Measurements from ENCODE around the gene ENKD1.

ENKD1 gene

GRCh38 chr16:67713647-67714273 is 47.2 kb upstream of the ENKD1 start:
- H3K4me2 ChIP-seq (ENCODE audit: low read length), result no peak overlapping the region
- no peak overlapping the region for H3K27ac ChIP-seq (ENCODE audit: low read depth, low read length, poor library complexity, severe bottlenecking)
- no peaks in the 10 kb centered on the region for H3K9me3 ChIP-seq (ENCODE audit: low read length)
- no peaks in the 10 kb centered on the region for H3F3A ChIP-seq (ENCODE audit: insufficient read depth, low read length)
- H3K9ac ChIP-seq (ENCODE audit: low read length), result no peak overlapping the region
- H3K4me1 ChIP-seq (ENCODE audit: insufficient read depth, low read length, severe bottlenecking), result peaks cover 35% of the 10 kb centered on the region
- H3K79me2 ChIP-seq (ENCODE audit: insufficient read depth, low read length), result peaks cover 69% of the 10 kb centered on the region
- no peak overlapping the region for H3K4me3 ChIP-seq (ENCODE audit: low read depth, low read length, poor library complexity, severe bottlenecking)
- H3K9me2 ChIP-seq (ENCODE audit: low read depth, low read length), result no peaks in the 10 kb centered on the region
- H3K36me3 ChIP-seq (ENCODE audit: insufficient read depth, low read length), result peaks cover 12% of the 10 kb centered on the region
- H2AFZ ChIP-seq (ENCODE audit: low read length), result no peak overlapping the region
- TF ChIP-seq CTCF (IDR thresholded peaks at IDR 0.05; ENCODE audit: low read length) (no peak), EZH2 (IDR thresholded peaks at IDR 0.05; ENCODE audit: borderline replicate concordance, low read length) (no peak)
- H4K20me1 ChIP-seq (ENCODE audit: insufficient read depth, low read length), result no peaks in the 10 kb centered on the region
- H3K27me3 ChIP-seq (ENCODE audit: insufficient read depth, low read length), result no peaks in the 10 kb centered on the region

GRCh38 chr16:67710607-67711006 is 44.1 kb upstream of the ENKD1 start:
- Histone ChIP-seq H3K36me3 (ENCODE audit: insufficient read depth, low read length) (peaks cover 12% of the 10 kb centered on the region), H3K27me3 (ENCODE audit: insufficient read depth, low read length) (no peaks in the 10 kb centered on the region), H3K9me2 (ENCODE audit: low read depth, low read length) (no peaks in the 10 kb centered on the region), H3F3A (ENCODE audit: insufficient read depth, low read length) (no peaks in the 10 kb centered on the region), H3K27ac (ENCODE audit: low read depth, low read length, poor library complexity, severe bottlenecking) (no peak overlapping the region), H3K9ac (ENCODE audit: low read length) (no peak overlapping the region), H2AFZ (ENCODE audit: low read length) (no peak overlapping the region), H3K4me3 (ENCODE audit: low read depth, low read length, poor library complexity, severe bottlenecking) (no peak overlapping the region), H4K20me1 (ENCODE audit: insufficient read depth, low read length) (no peaks in the 10 kb centered on the region), H3K79me2 (ENCODE audit: insufficient read depth, low read length) (peaks cover 63% of the 10 kb centered on the region), H3K4me1 (ENCODE audit: insufficient read depth, low read length, severe bottlenecking) (peaks cover 8% of the 10 kb centered on the region), H3K4me2 (ENCODE audit: low read length) (no peak overlapping the region), H3K9me3 (ENCODE audit: low read length) (no peaks in the 10 kb centered on the region)
- no peak for TF ChIP-seq CTCF (IDR thresholded peaks at IDR 0.05; ENCODE audit: low read length)

GRCh38 chr16:67709050-67709449 is 42.5 kb upstream of the ENKD1 start:
- Histone ChIP-seq H3K4me1 (ENCODE audit: insufficient read depth, low read length, severe bottlenecking) (peaks cover 3% of the 10 kb centered on the region), H3K79me2 (ENCODE audit: insufficient read depth, low read length) (peaks cover 50% of the 10 kb centered on the region), H3K4me3 (ENCODE audit: low read depth, low read length, poor library complexity, severe bottlenecking) (no peak overlapping the region), H2AFZ (ENCODE audit: low read length) (no peak overlapping the region), H3K27me3 (ENCODE audit: insufficient read depth, low read length) (no peaks in the 10 kb centered on the region), H3K36me3 (ENCODE audit: insufficient read depth, low read length) (peaks cover 12% of the 10 kb centered on the region), H4K20me1 (ENCODE audit: insufficient read depth, low read length) (no peaks in the 10 kb centered on the region), H3K9me3 (ENCODE audit: low read length) (no peaks in the 10 kb centered on the region), H3K27ac (ENCODE audit: low read depth, low read length, poor library complexity, severe bottlenecking) (no peak overlapping the region), H3K4me2 (ENCODE audit: low read length) (no peak overlapping the region), H3K9me2 (ENCODE audit: low read depth, low read length) (no peaks in the 10 kb centered on the region), H3K9ac (ENCODE audit: low read length) (no peak overlapping the region), H3F3A (ENCODE audit: insufficient read depth, low read length) (no peaks in the 10 kb centered on the region)
- TF ChIP-seq EZH2 (IDR thresholded peaks at IDR 0.05; ENCODE audit: borderline replicate concordance, low read length) (no peak), CTCF (IDR thresholded peaks at IDR 0.05; ENCODE audit: low read length) (no peak)
